Uterus (tissue), 2 donors: ENCODE measurements around the gene S1PR1.

Experiments used
- CTCF ChIP-seq, 4 experiments: fragments of 200-600 bp in 2 of 4; fragments of 450-650 bp in 2 of 4; sonication (generic) in 2 of 4; IDR thresholded peaks; one replicate each; pipeline ENCODE4 v1.5.1; 2016 to 2019; ENCODE audit warnings: antibody characterized with exemption in 4 of 4, mild to moderate bottlenecking in 2 of 4, moderate library complexity in 1 of 4
- POLR2A ChIP-seq, 2 donors: fragments of 450-650 bp; IDR thresholded peaks; one replicate each; pipeline ENCODE4 v1.6.1; 2016; ENCODE audit warnings: antibody characterized with exemption in 2 of 2, mild to moderate bottlenecking in 1 of 2, moderate library complexity in 1 of 2

GRCh38 chr1:101242324-101243050 lies 5.7 kb downstream of the S1PR1 start:
- no peak for TF ChIP-seq POLR2A (IDR thresholded peaks at IDR 0.05)
- TF ChIP-seq CTCF (IDR thresholded peaks at IDR 0.05), result no peak
